Smooth muscle cell (in vitro differentiated cells): ENCODE data around the gene U2AF2. TPM values are rescaled to one million over a fixed set of nuclear protein-coding genes. Genes with fewer than 3 reads are reported as not detected.

ENCODE experiments used
- DNase-seq: peaks from one replicate; lab custom pipeline; 2025; ENCODE audit not compliant: unreplicated experiment; lab: John Stamatoyannopoulos, UW
- H2AFZ ChIP-seq: fragments of 200-600 bp; sonication (generic); 2 replicates; pipeline ENCODE4 v1.6.0; 2016; ENCODE audit warnings: antibody characterized with exemption, low read depth, mild to moderate bottlenecking
- H3F3A ChIP-seq: fragments of 200-600 bp; sonication (generic); 2 replicates; pipeline ENCODE4 v1.6.0; 2017; ENCODE audit warnings: antibody characterized with exemption, low read depth
- H3K27ac ChIP-seq: fragments of 200-600 bp; sonication (generic); 2 replicates; pipeline ENCODE4 v1.5.1; 2016; ENCODE audit warnings: low read depth, mild to moderate bottlenecking
- H3K27me3 ChIP-seq: fragments of 200-600 bp; sonication (generic); 2 replicates; pipeline ENCODE4 v1.6.1; 2016; ENCODE audit warnings: low read depth, mild to moderate bottlenecking
- H3K36me3 ChIP-seq: fragments of 200-600 bp; sonication (generic); 2 replicates; pipeline ENCODE4 v1.5.1; 2016; ENCODE audit warnings: low read depth
- H3K4me1 ChIP-seq: fragments of 200-600 bp; sonication (generic); 2 replicates; pipeline ENCODE4 v1.5.1; 2016; ENCODE audit warnings: low read depth
- H3K4me2 ChIP-seq: fragments of 200-600 bp; sonication (generic); 2 replicates; pipeline ENCODE4 v1.6.0; 2016; ENCODE audit warnings: mild to moderate bottlenecking
- H3K4me3 ChIP-seq: fragments of 200-600 bp; sonication (generic); 2 replicates; pipeline ENCODE4 v1.5.1; 2016; ENCODE audit warnings: mild to moderate bottlenecking
- H3K79me2 ChIP-seq: fragments of 200-600 bp; sonication (generic); 2 replicates; pipeline ENCODE4 v1.6.0; 2016; ENCODE audit warnings: low read depth, mild to moderate bottlenecking
- H3K9ac ChIP-seq: fragments of 200-600 bp; sonication (generic); 2 replicates; pipeline ENCODE4 v1.6.0; 2016; ENCODE audit warnings: low read depth
- H3K9me3 ChIP-seq: fragments of 200-600 bp; sonication (generic); replicated peaks from 2 replicates; pipeline ENCODE4 v1.5.1; 2016; ENCODE audit warnings: low read depth
- H4K20me1 ChIP-seq: fragments of 200-600 bp; sonication (generic); 2 replicates; pipeline ENCODE4 v1.6.0; 2016; ENCODE audit warnings: low read depth
- WGBS: methylation state at CpG from one replicate; pipeline ENCODE4 v1.1.7; 2016; ENCODE audit warnings: low lambda C conversion rate; 5-methylcytosine and 5-hydroxymethylcytosine counted together
- polyA plus RNA-seq: library from polyadenylated mRNA; unstranded; fragments of >200 nt; fragmentation: Nextera tagmentation; extraction: Ambion mirVana; gene quantifications from 2 replicates; pipeline ENCODE4 v1.2.1, GENCODE V29; 2016
- total RNA-seq: library from RNA; depleted of rRNA; stranded (reverse); fragments of >200 nt; gene quantifications from 2 replicates; pipeline ENCODE4 v1.2.3, GENCODE V29; 2014
- TF ChIP-seq, protein P1 (sequence below): fragments of 200-600 bp; sonication (generic); IDR thresholded peaks from 2 replicates; pipeline ENCODE4 v1.5.1; 2017; ENCODE audit warnings: borderline replicate concordance, mild to moderate bottlenecking, antibody characterized with exemption; ENCODE audit not compliant: insufficient read depth, poor library complexity, severe bottlenecking

U2AF2 gene
- total and polyA plus RNA-seq, 2 experiments from 2014 or later: 8.4 to 70.7 TPM

DNA sequence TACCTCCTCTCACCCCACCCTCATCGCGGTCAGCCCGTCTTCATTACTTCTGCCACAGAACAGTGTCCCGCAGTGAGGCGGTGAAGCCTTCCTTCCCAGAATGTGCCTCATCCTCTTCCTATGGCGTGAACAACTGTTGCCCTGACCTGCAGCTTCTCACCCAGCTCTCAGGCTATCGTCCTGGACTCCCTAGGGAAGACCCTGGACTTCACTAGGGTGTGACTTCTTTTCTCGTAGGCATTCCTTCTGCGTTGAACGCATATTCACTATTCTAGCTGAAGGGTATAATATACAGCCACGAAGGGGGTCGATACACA lies 48.4 kb upstream of the U2AF2 start:
- Histone ChIP-seq H3K79me2 (peaks cover 43% of the 10 kb centered on the region), H3K4me3 (peak overlapping the region; percentile 80), H3K4me1 (peaks cover 10% of the 10 kb centered on the region), H3K9ac (peak overlapping the region; percentile 53), H2AFZ (no peak overlapping the region), H3F3A (peaks cover 8% of the 10 kb centered on the region), H3K27ac (peak overlapping the region; percentile 69), H3K36me3 (no peaks in the 10 kb centered on the region), H3K27me3 (no peaks in the 10 kb centered on the region), H3K4me2 (peak overlapping the region; percentile 88), H3K9me3 (no peaks in the 10 kb centered on the region), H4K20me1 (peaks cover 33% of the 10 kb centered on the region)
- no peak for DNase-seq
- 31% methylated on average over 12 of the region's 12 CpGs for WGBS
- TF ChIP-seq, protein P1, sequence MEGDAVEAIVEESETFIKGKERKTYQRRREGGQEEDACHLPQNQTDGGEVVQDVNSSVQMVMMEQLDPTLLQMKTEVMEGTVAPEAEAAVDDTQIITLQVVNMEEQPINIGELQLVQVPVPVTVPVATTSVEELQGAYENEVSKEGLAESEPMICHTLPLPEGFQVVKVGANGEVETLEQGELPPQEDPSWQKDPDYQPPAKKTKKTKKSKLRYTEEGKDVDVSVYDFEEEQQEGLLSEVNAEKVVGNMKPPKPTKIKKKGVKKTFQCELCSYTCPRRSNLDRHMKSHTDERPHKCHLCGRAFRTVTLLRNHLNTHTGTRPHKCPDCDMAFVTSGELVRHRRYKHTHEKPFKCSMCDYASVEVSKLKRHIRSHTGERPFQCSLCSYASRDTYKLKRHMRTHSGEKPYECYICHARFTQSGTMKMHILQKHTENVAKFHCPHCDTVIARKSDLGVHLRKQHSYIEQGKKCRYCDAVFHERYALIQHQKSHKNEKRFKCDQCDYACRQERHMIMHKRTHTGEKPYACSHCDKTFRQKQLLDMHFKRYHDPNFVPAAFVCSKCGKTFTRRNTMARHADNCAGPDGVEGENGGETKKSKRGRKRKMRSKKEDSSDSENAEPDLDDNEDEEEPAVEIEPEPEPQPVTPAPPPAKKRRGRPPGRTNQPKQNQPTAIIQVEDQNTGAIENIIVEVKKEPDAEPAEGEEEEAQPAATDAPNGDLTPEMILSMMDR: no peak

DNA sequence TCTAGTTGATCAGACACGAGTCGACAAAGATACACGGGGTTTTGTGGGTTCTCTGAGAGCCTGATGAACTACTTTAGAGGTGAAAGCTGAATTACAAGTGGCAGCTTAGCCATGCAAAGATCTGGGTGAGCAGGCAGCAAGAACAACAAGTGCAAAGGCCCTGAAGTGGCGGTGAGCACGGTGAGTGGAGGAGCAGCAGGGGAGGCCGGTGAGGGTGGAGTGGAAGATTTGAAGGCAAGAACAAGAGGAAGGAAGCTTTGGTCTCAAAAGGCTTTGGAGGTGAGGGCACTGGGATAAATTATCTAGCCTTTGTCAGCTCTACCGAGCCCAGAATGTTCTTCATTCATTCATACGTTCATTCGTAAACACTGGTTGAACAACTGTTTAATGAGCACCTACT lies 48.0 kb upstream of the U2AF2 start:
- no peak for DNase-seq
- peak overlapping the region; percentile 80 for H3K4me3 ChIP-seq
- H4K20me1 ChIP-seq: peaks cover 37% of the 10 kb centered on the region
- H3K27ac ChIP-seq: peak overlapping the region; percentile 69
- peaks cover 10% of the 10 kb centered on the region for H3K4me1 ChIP-seq
- H3F3A ChIP-seq: peaks cover 7% of the 10 kb centered on the region
- peak overlapping the region; percentile 88 for H3K4me2 ChIP-seq
- H3K36me3 ChIP-seq: no peaks in the 10 kb centered on the region
- no peaks in the 10 kb centered on the region for H3K9me3 ChIP-seq
- TF ChIP-seq, protein P1: no peak
- peak overlapping the region; percentile 53 for H3K9ac ChIP-seq
- 91% methylated on average over 9 of the region's 9 CpGs for WGBS
- no peak overlapping the region for H2AFZ ChIP-seq
- H3K27me3 ChIP-seq: no peaks in the 10 kb centered on the region
- H3K79me2 ChIP-seq: peaks cover 43% of the 10 kb centered on the region

DNA sequence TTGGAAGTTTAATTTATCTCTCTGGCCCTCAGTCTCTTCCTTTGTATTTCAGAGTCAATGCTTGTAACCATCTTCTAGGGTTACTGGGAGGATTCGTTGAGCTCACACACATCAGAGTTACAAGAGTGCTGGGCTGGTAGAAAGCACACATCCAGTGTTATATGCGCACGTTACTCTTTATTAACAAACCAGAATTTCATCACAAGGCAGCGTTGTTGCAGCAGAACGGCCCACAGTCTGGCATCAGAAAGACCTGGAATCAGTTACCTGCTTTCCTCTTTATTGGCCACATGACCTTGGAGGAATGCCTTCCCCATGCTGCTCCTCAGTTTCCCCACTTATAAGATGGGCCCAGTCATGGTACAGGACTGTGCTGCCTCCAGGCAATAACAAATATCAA lies 45.5 kb upstream of the U2AF2 start:
- Histone ChIP-seq H3K4me1 (peaks cover 8% of the 10 kb centered on the region), H4K20me1 (peaks cover 53% of the 10 kb centered on the region), H3K27me3 (no peaks in the 10 kb centered on the region), H3F3A (peaks cover 6% of the 10 kb centered on the region), H3K4me3 (no peak overlapping the region), H3K9me3 (no peaks in the 10 kb centered on the region), H3K9ac (no peak overlapping the region), H3K79me2 (peaks cover 49% of the 10 kb centered on the region), H3K36me3 (no peaks in the 10 kb centered on the region), H2AFZ (no peak overlapping the region), H3K27ac (no peak overlapping the region), H3K4me2 (no peak overlapping the region)
- DNase-seq: no peak
- TF ChIP-seq, protein P1: no peak
- 96% methylated on average over 5 of the region's 5 CpGs for WGBS

DNA sequence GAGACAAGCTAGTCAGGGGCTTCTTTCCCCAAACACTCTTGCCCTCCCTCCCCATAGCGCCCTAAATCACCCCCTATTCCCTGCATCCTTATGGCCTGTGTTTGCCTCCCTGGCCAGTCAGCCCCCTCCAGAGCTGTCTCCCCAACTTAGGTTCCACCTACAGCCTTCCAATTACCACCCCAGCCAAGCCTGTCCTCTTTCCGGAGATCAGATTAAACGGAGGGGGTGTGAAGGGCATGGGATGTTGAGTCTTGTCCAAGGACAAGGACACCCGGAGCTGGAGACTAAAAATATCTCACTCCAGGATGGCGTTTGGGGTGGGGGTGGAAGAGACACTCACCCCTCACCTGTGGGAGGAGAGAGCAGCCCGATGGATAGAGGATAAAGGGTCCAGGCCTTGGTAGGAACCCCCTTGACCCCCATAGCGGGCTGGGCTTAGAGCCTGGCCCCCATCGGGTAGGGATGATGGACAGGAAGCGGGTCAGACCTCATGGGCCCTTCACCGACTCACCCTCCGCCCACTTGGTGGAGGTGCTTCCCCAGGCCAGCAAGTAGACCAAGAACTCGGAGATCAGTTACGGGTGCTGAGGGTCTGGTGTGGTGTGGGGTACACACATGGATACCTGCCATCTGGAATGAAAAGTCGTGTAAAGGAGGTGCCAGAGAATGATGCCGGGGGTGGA lies 43.4 kb upstream of the U2AF2 start:
- TF ChIP-seq, protein P1: no peak
- DNase-seq: no peak
- H3K36me3 ChIP-seq: no peaks in the 10 kb centered on the region
- no peak overlapping the region for H3K27ac ChIP-seq
- H4K20me1 ChIP-seq: peaks cover 51% of the 10 kb centered on the region
- WGBS: 93% methylated on average over 15 of the region's 15 CpGs
- no peak overlapping the region for H2AFZ ChIP-seq
- H3K9me3 ChIP-seq: no peaks in the 10 kb centered on the region
- no peaks in the 10 kb centered on the region for H3K27me3 ChIP-seq
- H3K4me3 ChIP-seq: no peak overlapping the region
- H3F3A ChIP-seq: no peaks in the 10 kb centered on the region
- H3K79me2 ChIP-seq: peaks cover 47% of the 10 kb centered on the region
- no peak overlapping the region for H3K4me2 ChIP-seq
- H3K4me1 ChIP-seq: peaks cover 6% of the 10 kb centered on the region
- H3K9ac ChIP-seq: no peak overlapping the region
